ENCODE measurements around the gene MED29.
A peak's percentile ranks its signal among the peaks of the same experiment; 100 is the strongest.

The MED29 gene

GRCh38 chr19:39436350-39436716 is 45.2 kb downstream of the MED29 start:
- no peak for DNase-seq (ENCODE audit: insufficient read length, low spot score)
- FAIRE-seq: no peak
- TF ChIP-seq, protein P1, sequence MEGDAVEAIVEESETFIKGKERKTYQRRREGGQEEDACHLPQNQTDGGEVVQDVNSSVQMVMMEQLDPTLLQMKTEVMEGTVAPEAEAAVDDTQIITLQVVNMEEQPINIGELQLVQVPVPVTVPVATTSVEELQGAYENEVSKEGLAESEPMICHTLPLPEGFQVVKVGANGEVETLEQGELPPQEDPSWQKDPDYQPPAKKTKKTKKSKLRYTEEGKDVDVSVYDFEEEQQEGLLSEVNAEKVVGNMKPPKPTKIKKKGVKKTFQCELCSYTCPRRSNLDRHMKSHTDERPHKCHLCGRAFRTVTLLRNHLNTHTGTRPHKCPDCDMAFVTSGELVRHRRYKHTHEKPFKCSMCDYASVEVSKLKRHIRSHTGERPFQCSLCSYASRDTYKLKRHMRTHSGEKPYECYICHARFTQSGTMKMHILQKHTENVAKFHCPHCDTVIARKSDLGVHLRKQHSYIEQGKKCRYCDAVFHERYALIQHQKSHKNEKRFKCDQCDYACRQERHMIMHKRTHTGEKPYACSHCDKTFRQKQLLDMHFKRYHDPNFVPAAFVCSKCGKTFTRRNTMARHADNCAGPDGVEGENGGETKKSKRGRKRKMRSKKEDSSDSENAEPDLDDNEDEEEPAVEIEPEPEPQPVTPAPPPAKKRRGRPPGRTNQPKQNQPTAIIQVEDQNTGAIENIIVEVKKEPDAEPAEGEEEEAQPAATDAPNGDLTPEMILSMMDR (IDR thresholded peaks at IDR 0.05; ENCODE audit: insufficient read depth, missing control alignments): no peak

- DNase-seq (ENCODE audit: insufficient read length, low spot score) (no peak), FAIRE-seq (no peak)
- TF ChIP-seq, protein P1 (IDR thresholded peaks at IDR 0.05; ENCODE audit: insufficient read depth, missing control alignments): no peak
These were observed 47.2 kb downstream of the MED29 start for GRCh38 chr19:39438270-39438934.

DNA sequence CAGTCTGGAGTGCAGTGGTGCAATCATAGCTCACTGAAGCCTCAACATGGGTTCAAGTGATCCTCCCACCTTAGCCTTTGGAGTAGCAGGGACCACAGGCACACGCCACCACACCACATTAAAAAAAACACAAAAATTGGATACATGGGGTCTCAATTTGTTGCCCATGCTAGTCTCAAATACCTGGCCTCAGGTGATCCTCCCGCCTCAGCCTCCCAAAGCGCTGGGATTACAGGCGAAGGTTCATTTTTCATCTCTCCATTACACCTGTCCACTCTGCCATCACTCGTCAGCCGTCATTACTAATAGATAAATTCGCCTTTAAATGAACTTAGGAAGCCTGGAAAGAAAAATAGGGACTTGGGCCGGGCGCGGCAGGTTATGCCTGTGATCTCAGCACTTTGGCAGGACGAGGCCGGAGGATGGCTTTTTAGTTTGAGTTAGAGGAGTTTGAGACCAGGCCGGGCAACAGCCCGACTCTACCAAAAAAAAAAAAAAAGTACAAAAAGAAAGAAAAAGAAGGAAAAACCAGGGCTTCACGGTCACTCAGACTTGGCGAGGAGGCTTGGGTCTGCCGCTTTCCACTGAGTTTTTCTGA is 53.5 kb downstream of the MED29 start:
- FAIRE-seq (no peak), DNase-seq (ENCODE audit: insufficient read length, low spot score) (no peak)
- TF ChIP-seq, protein P1 (IDR thresholded peaks at IDR 0.05; ENCODE audit: insufficient read depth, missing control alignments): no peak

DNA sequence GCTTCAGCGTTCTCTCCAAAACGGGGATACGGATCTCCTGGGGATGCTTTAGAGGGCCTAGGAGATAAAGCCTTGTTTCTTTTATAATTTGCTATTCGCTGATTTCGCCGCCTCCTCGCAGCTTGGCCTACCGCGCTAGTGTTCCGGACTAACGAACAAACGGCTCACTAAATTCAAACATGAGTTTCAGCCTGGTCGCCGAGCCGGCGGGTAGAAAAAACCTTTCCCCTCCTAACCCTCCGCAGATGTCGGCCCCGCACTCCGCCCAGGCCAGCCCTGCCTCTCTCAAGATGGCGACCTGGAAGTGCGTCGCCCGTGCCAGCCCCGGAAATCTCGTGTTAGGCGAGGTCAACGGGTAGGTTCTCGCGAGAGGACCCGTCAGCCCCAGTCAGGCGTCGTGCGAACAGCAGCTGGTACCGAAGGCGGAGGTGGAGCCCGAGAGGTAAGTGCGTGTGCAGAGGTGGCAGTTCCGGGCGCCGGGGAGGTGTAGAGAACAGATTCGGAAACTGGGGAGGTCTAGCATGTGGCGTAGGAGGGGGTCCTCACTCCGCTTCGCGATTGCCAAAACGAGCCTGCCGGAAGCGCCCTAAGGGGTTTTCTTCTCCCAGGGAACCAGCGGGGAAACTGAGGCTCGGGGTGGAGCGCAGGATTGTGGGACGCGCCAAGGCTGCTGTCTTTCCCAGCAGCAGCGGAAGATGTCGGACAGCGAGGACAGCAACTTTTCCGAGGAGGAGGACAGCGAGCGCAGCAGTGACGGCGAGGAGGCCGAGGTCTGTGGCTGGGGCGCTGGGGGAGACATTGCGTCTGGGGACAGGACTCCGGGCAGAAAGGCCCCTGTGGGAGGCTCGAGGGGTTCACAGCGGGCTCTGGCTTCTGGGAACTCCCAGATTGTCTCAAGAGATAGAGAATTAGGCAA is 54.3 kb downstream of the MED29 start, which contains the start of gene SUPT5H:
Gene SUPT5H, plus strand, starts transcription at position 387 of the 916 bp plus-strand sequence. Its CDS starts 309 bp downstream, at position 696.
- DNase-seq (ENCODE audit: insufficient read length, low spot score) (peak; percentile 99), FAIRE-seq (no peak)
- TF ChIP-seq, protein P1 (IDR thresholded peaks at IDR 0.05; ENCODE audit: insufficient read depth, missing control alignments): no peak

- FAIRE-seq: no peak
These were observed 55.3 kb downstream of the MED29 start for GRCh38 chr19:39446365-39447084.

DNA sequence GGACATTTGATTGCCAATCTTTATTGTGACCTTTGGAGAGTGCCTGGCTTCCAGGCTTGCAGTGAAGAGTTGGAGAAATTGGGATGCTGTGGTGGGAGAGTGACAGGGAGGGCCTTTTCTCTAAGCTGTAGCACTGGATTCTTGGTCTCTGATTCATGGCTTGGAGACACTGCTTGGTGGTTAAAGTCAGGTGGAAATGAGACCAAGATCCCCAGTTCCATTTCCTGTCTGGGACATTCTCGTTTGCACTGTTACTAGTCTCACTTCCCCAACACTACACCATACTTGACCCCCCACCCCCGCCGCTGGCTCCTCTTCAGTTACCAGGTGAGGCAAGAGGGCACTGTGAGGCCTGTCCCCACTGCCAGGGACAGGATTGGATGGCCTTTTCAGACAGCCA is 57.1 kb downstream of the MED29 start:
- DNase-seq (ENCODE audit: insufficient read length, low spot score): no peak
- TF ChIP-seq, protein P1 (IDR thresholded peaks at IDR 0.05; ENCODE audit: insufficient read depth, missing control alignments): no peak
- FAIRE-seq: no peak

More at GRCh38 chr19:39446365-39447084, 55.3 kb downstream of the MED29 start:
- TF ChIP-seq, protein P1 (IDR thresholded peaks at IDR 0.05; ENCODE audit: insufficient read depth, missing control alignments): no peak
- no peak for DNase-seq (ENCODE audit: insufficient read length, low spot score)
